ENCODE results near the gene C11orf24. TPM values are rescaled to one million over a fixed set of nuclear protein-coding genes. Genes with fewer than 3 reads are reported as not detected.
"Not testable (repeated sequence)": the region's sequence is repeated elsewhere in the genome, so short reads cannot be mapped to it uniquely, and the experiment has no call there.

C11orf24 gene
- total and polyA plus RNA-seq, 2 experiments from 2014 or later = 19.2 to 35.3 TPM

DNA sequence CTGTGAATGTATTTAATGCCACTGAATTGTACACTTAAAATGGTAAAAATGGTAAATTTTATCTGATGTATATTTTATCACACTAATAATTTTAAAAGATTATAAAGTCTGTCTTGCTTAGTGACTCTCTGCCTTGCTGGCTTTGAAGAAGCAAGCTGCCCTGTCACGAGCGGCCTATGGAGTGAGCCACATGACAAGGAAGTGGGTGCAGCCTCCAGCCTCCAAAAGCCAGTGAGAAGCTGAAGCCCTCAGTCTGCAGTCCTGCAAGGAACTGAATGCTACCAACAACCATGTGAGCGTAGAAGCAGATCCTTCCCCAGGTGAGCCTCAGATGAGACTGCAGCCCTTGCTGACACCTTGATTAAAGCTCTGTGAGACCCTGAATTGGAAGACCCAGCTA, 20.0 kb downstream of the C11orf24 start:
- TF ChIP-seq, protein P1, sequence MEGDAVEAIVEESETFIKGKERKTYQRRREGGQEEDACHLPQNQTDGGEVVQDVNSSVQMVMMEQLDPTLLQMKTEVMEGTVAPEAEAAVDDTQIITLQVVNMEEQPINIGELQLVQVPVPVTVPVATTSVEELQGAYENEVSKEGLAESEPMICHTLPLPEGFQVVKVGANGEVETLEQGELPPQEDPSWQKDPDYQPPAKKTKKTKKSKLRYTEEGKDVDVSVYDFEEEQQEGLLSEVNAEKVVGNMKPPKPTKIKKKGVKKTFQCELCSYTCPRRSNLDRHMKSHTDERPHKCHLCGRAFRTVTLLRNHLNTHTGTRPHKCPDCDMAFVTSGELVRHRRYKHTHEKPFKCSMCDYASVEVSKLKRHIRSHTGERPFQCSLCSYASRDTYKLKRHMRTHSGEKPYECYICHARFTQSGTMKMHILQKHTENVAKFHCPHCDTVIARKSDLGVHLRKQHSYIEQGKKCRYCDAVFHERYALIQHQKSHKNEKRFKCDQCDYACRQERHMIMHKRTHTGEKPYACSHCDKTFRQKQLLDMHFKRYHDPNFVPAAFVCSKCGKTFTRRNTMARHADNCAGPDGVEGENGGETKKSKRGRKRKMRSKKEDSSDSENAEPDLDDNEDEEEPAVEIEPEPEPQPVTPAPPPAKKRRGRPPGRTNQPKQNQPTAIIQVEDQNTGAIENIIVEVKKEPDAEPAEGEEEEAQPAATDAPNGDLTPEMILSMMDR (IDR thresholded peaks at IDR 0.05; ENCODE audit: low read depth, low read length) = no peak
- no peaks in the 10 kb centered on the region for H3K4me1 ChIP-seq (ENCODE audit: low read depth)
- H3K9me3 ChIP-seq (ENCODE audit: low read depth) = no peaks in the 10 kb centered on the region
- no peak overlapping the region for H3K27ac ChIP-seq
- H3K4me3 ChIP-seq = no peak overlapping the region
- H3K27me3 ChIP-seq = no peaks in the 10 kb centered on the region
- H3K36me3 ChIP-seq = no peaks in the 10 kb centered on the region
- no peak for DNase-seq (ENCODE audit: low read depth in 1 of 2, low spot score in 1 of 2)

DNA sequence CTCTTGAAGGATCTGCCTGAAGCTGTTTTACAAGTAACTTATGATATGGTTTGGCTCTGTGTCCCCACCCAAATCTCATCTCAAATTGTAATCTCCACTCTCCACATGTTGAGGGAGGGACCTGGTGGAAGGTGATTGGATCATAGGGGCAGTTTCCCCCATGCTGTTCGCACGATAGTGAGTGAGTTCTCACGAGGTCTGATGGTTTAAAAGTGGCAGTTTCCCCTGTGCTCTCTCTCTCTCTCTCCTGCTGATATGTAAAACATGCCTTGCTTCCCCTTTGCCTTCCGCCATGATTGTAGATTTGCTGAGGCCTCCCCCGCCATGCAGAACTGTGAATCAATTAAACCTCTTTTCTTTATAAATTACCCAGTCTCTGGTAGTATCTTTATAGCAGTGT, 26.9 kb downstream of the C11orf24 start:
- H3K4me3 ChIP-seq; DNase-seq (ENCODE audit: low read depth in 1 of 2, low spot score in 1 of 2); H3K27me3 ChIP-seq; H3K4me1 ChIP-seq (ENCODE audit: low read depth); H3K36me3 ChIP-seq; H3K9me3 ChIP-seq (ENCODE audit: low read depth); H3K27ac ChIP-seq: not testable (repeated sequence)

DNA sequence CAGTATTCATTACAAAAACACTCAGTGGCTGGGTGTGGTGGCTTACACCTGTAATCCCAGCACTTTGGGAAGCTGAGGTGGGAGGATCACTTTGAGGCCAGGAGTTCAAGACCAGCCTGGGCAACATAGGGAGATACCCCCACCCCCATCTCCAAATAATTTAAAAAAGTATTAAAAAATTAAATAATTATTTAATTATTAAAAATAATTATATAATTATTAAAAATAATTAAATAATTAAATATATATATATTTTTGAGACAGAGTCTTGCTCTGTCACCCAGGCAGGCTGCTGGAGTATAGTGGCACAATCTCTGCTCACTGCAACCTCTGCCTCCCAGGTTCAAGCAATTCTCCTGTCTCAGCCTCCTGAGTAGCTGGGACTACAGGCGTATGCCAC, 27.9 kb downstream of the C11orf24 start:
- not testable (repeated sequence) for H3K4me3 ChIP-seq; H3K4me1 ChIP-seq (ENCODE audit: low read depth); H3K27me3 ChIP-seq; DNase-seq (ENCODE audit: low read depth in 1 of 2, low spot score in 1 of 2); H3K9me3 ChIP-seq (ENCODE audit: low read depth); H3K27ac ChIP-seq; H3K36me3 ChIP-seq

DNA sequence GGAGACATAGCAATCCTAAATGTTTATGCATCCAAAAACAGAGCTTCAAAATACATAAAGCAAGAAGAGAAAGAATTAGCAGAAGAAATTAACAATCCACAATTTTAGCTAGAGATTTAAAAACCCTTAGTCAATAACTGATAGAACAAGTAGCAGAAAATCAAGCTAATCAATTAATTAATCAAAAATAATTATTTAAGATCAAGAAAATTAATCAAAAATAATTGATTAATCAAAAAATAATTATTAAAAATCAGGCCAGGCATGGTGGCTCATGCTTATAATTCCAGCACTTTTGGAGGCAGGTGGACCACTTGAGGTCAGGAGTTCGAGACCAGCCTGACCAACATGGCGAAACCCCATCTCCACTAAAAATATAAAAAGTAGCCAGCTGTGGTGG, 29.2 kb downstream of the C11orf24 start:
- H3K4me1 ChIP-seq (ENCODE audit: low read depth) = no peaks in the 10 kb centered on the region
- TF ChIP-seq, protein P1 (IDR thresholded peaks at IDR 0.05; ENCODE audit: low read depth, low read length) = no peak
- H3K9me3 ChIP-seq (ENCODE audit: low read depth) = no peaks in the 10 kb centered on the region

DNA sequence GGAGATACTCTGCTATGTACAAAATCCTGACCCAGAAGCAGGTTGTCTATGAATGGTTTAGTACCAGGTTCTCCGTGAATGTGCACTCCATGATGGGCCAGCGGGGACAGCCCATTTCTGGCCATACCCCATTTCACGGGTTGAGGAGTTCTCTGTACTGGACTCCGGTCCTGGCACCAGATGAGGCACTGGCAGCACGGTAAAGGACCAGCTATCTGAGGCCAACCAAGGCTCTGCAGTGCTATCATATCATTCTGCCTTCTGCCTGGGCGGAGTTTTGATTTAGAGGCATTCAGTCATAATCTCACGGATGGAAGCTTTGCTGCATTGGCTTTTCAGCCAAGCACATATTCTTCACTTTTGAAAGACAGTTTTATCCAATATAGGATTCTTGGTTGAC, 40.2 kb downstream of the C11orf24 start:
- Histone ChIP-seq H3K4me1 (ENCODE audit: low read depth) (no peaks in the 10 kb centered on the region), H3K9me3 (ENCODE audit: low read depth) (no peaks in the 10 kb centered on the region), H3K36me3 (no peaks in the 10 kb centered on the region), H3K27me3 (no peaks in the 10 kb centered on the region), H3K27ac (no peak overlapping the region), H3K4me3 (no peak overlapping the region)
- DNase-seq (ENCODE audit: low read depth in 1 of 2, low spot score in 1 of 2) = no peak
- TF ChIP-seq, protein P1 (IDR thresholded peaks at IDR 0.05; ENCODE audit: low read depth, low read length) = no peak

More for the DNA sequence above, 29.2 kb downstream of the C11orf24 start:
- Histone ChIP-seq H3K36me3 (no peaks in the 10 kb centered on the region), H3K27ac (no peak overlapping the region), H3K27me3 (no peaks in the 10 kb centered on the region), H3K4me3 (no peak overlapping the region)
- no peak for DNase-seq (ENCODE audit: low read depth in 1 of 2, low spot score in 1 of 2)

DNA sequence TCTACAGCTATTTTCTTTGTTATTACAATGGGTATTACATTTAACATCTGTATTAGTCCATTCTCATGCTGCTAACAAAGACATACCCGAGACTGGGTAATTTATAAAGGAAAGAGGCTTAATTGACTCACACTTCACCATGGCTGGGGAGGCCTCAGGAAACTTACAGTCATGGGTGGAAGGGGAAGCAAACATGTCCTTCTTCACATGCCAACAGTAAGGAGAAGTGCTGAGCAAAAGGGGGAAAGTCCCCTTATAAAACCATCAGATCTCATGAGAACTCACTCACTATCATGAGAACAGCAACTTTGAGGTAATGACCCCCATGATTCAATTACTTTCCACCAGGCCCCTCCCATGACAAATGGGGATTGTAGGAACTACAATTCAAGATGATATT, 42.2 kb downstream of the C11orf24 start:
- Histone ChIP-seq H3K27me3 (no peaks in the 10 kb centered on the region), H3K27ac (no peak overlapping the region), H3K4me1 (ENCODE audit: low read depth) (no peaks in the 10 kb centered on the region), H3K36me3 (no peaks in the 10 kb centered on the region), H3K4me3 (no peak overlapping the region), H3K9me3 (ENCODE audit: low read depth) (no peaks in the 10 kb centered on the region)
- no peak for DNase-seq (ENCODE audit: low read depth in 1 of 2, low spot score in 1 of 2)
- TF ChIP-seq, protein P1 (IDR thresholded peaks at IDR 0.05; ENCODE audit: low read depth, low read length) = no peak

DNA sequence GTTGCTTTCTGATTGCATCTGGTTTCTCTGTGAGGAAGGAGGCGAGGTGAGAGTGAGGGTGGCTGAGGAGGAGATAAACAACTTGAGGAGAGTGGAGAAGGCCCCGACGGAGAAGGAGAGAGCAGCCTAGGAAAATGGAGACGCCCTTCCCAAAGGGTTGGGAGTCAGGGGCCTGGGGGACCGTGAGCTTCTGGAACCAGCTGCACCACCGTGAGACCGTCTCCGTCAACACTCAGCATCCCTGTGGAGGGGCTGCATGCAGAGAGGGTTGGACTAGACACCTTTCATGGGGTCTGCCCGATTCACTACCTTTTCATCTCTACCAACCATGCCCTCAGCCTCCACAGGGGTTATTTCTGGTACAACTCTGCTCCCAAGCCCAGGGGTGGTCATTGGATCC, 45.4 kb downstream of the C11orf24 start:
- H3K4me1 ChIP-seq (ENCODE audit: low read depth) = no peaks in the 10 kb centered on the region
- H3K27ac ChIP-seq = no peak overlapping the region
- TF ChIP-seq, protein P1 (IDR thresholded peaks at IDR 0.05; ENCODE audit: low read depth, low read length) = no peak
- H3K9me3 ChIP-seq (ENCODE audit: low read depth) = no peaks in the 10 kb centered on the region
- H3K4me3 ChIP-seq = no peak overlapping the region
- H3K27me3 ChIP-seq = no peaks in the 10 kb centered on the region
- no peak for DNase-seq (ENCODE audit: low read depth in 1 of 2, low spot score in 1 of 2)
- H3K36me3 ChIP-seq = no peaks in the 10 kb centered on the region
